IMR-90 (cell line): Measurements from ENCODE around the gene CELF5. TPM values are rescaled to one million over a fixed set of nuclear protein-coding genes. Genes with fewer than 3 reads are reported as not detected.

Experiments
- ATAC-seq: fragments of 200-7000 bp; cut with Tn5 transposase; 2 replicates; pipeline ENCODE4 v1.9.1; 2020; ENCODE audit warnings: low read depth, mild to moderate bottlenecking, moderate library complexity
- BruUV-seq: library from RNA; stranded (reverse); fragments of 400-500 nt; replicated peaks from 2 replicates; lab custom pipeline; 2021; lab: Mats Ljungman, UMichigan
- CTCF ChIA-PET: fragments of 300-600 bp; formaldehyde crosslinking; extraction: SDS; loops from one replicate; lab custom pipeline; 2021; ENCODE audit warnings: antibody characterized with exemption; lab: Yijun Ruan, JAX
- POLR2A ChIA-PET: fragments of 300-600 bp; sonication (Branson Sonifier 250); formaldehyde crosslinking; loops from one replicate; lab custom pipeline; 2022; ENCODE audit warnings: antibody characterized with exemption; ENCODE audit not compliant: unreplicated experiment; lab: Charles Lee
- DNase-seq: peaks from one replicate; pipeline ENCODE4 v3.0.0; 2013
- H2AFZ ChIP-seq: replicated peaks from 2 replicates; pipeline ENCODE3; 2013; ENCODE audit warnings: low read length, mild to moderate bottlenecking; ENCODE audit not compliant: poor library complexity
- H2AK5ac ChIP-seq: 2 replicates; pipeline ENCODE4 v1.6.1; 2013; ENCODE audit warnings: low read depth, low read length, inconsistent platforms
- H2AK9ac ChIP-seq: replicated peaks from 2 replicates; pipeline ENCODE3; 2013; ENCODE audit warnings: mild to moderate bottlenecking, low read depth, low read length, moderate library complexity; ENCODE audit not compliant: poor library complexity
- H2BK120ac ChIP-seq: 2 replicates; pipeline ENCODE4 v1.6.1; 2013; ENCODE audit warnings: low read depth, low read length, inconsistent platforms
- H2BK15ac ChIP-seq: 3 replicates; pipeline ENCODE4 v1.6.1; 2013; ENCODE audit warnings: low read depth, low read length, inconsistent platforms
- H2BK20ac ChIP-seq: 2 replicates; pipeline ENCODE4 v1.6.1; 2013; ENCODE audit warnings: low read depth, mild to moderate bottlenecking, inconsistent platforms, low read length, moderate library complexity
- H2BK5ac ChIP-seq: 2 replicates; pipeline ENCODE4 v1.6.1; 2013; ENCODE audit warnings: mild to moderate bottlenecking, low read depth, low read length, inconsistent platforms; ENCODE audit not compliant: poor library complexity, severe bottlenecking
- H3K14ac ChIP-seq: replicated peaks from 2 replicates; pipeline ENCODE4 v1.6.1; 2013; ENCODE audit warnings: low read depth, low read length, inconsistent platforms
- H3K18ac ChIP-seq: 2 replicates; pipeline ENCODE4 v1.6.1; 2013; ENCODE audit warnings: low read depth, low read length, control low read depth
- H3K23ac ChIP-seq: 2 replicates; pipeline ENCODE4 v1.6.1; 2013; ENCODE audit warnings: low read depth, low read length, inconsistent platforms
- H3K27ac ChIP-seq: 2 replicates; pipeline ENCODE4 v1.5.1; 2013; ENCODE audit warnings: mild to moderate bottlenecking, control low read depth, low read length; ENCODE audit not compliant: insufficient read depth
- H3K27me3 ChIP-seq: 2 replicates; pipeline ENCODE4 v1.6.1; 2013; ENCODE audit warnings: low read length; ENCODE audit not compliant: control insufficient read depth, insufficient read depth
- H3K36me3 ChIP-seq: 2 replicates; pipeline ENCODE4 v1.6.1; 2013; ENCODE audit warnings: low read length, mixed read lengths; ENCODE audit not compliant: control insufficient read depth, insufficient read depth
- H3K4ac ChIP-seq: 2 replicates; pipeline ENCODE4 v1.6.1; 2013; ENCODE audit warnings: low read depth, low read length, inconsistent platforms
- H3K4me1 ChIP-seq: 2 replicates; pipeline ENCODE4 v1.6.1; 2013; ENCODE audit warnings: low read length, mixed read lengths; ENCODE audit not compliant: control insufficient read depth, insufficient read depth
- H3K4me2 ChIP-seq: 2 replicates; pipeline ENCODE4 v1.6.1; 2013; ENCODE audit warnings: low read depth, mild to moderate bottlenecking, control low read depth, low read length, moderate library complexity
- H3K4me3 ChIP-seq: 2 replicates; pipeline ENCODE4 v1.5.1; 2013; ENCODE audit warnings: low read depth, mild to moderate bottlenecking, control low read depth, low read length, moderate library complexity; ENCODE audit not compliant: insufficient read depth
- H3K56ac ChIP-seq: 2 replicates; pipeline ENCODE4 v1.6.1; 2013; ENCODE audit warnings: low read length, inconsistent platforms; ENCODE audit not compliant: insufficient read depth; ENCODE audit errors: extremely low read depth
- H3K79me1 ChIP-seq, 2 experiments: 2 replicates each; pipeline ENCODE4 v1.6.1; 2013; ENCODE audit warnings: low read length in 2 of 2, inconsistent platforms in 1 of 2, low read depth in 1 of 2
- H3K9ac ChIP-seq: 2 replicates; pipeline ENCODE4 v1.6.1; 2013; ENCODE audit warnings: low read depth, low read length, control low read depth
- H3K9me1 ChIP-seq: 2 replicates; pipeline ENCODE4 v1.6.1; 2013; ENCODE audit warnings: low read length, inconsistent platforms; ENCODE audit not compliant: insufficient read depth
- H3K9me3 ChIP-seq: 2 replicates; pipeline ENCODE4 v1.6.1; 2013; ENCODE audit warnings: low read length; ENCODE audit not compliant: control insufficient read depth, insufficient read depth
- H4K20me1 ChIP-seq: 2 replicates; pipeline ENCODE4 v1.6.1; 2013; ENCODE audit warnings: low read length, inconsistent platforms; ENCODE audit not compliant: insufficient read depth
- H4K5ac ChIP-seq: 2 replicates; pipeline ENCODE4 v1.6.1; 2013; ENCODE audit warnings: mild to moderate bottlenecking, low read depth, low read length, control low read depth
- H4K8ac ChIP-seq, 2 experiments: 2 replicates each; pipeline ENCODE4 v1.6.1; 2013; ENCODE audit warnings: low read depth in 2 of 2, low read length in 2 of 2, control low read depth in 1 of 2, inconsistent platforms in 1 of 2
- H4K91ac ChIP-seq: 2 replicates; pipeline ENCODE4 v1.6.1; 2013; ENCODE audit warnings: low read depth, low read length, inconsistent platforms; ENCODE audit not compliant: insufficient read depth
- BHLHE40 ChIP-seq: fragments of 150-350 bp; IDR thresholded peaks from 2 replicates; pipeline ENCODE4 v1.6.1; 2016; ENCODE audit warnings: mild to moderate bottlenecking, low read depth, low read length
- CHD1 ChIP-seq: IDR thresholded peaks from 2 replicates; pipeline ENCODE4 v1.6.1; 2012; ENCODE audit warnings: low read depth, low read length, improper control_type of control experiment
- FOS ChIP-seq: fragments of 150-350 bp; IDR thresholded peaks from 2 replicates; pipeline ENCODE4 v1.6.1; 2016; ENCODE audit warnings: low read depth, low read length
- MAFK ChIP-seq: IDR thresholded peaks from 2 replicates; pipeline ENCODE4 v1.6.1; 2012; ENCODE audit warnings: low read depth, low read length, improper control_type of control experiment
- MAZ ChIP-seq: IDR thresholded peaks from 2 replicates; pipeline ENCODE4 v1.6.1; 2012; ENCODE audit warnings: low read depth, mild to moderate bottlenecking, low read length, improper control_type of control experiment, moderate library complexity, borderline replicate concordance
- MXI1 ChIP-seq: IDR thresholded peaks from 2 replicates; pipeline ENCODE4 v1.6.1; 2012; ENCODE audit warnings: low read depth, mild to moderate bottlenecking, low read length, moderate library complexity, borderline replicate concordance
- NFE2L2 ChIP-seq: fragments of 150-350 bp; IDR thresholded peaks from 2 replicates; pipeline ENCODE4 v1.6.1; 2016; ENCODE audit warnings: low read depth, mild to moderate bottlenecking, low read length
- POLR2A ChIP-seq: IDR thresholded peaks from 2 replicates; pipeline ENCODE4 v1.6.1; 2012; ENCODE audit warnings: mild to moderate bottlenecking, low read depth, low read length
- RAD21 ChIP-seq: IDR thresholded peaks from 2 replicates; pipeline ENCODE4 v1.6.1; 2012; ENCODE audit warnings: low read length, improper control_type of control experiment
- RFX5 ChIP-seq: IDR thresholded peaks from 2 replicates; pipeline ENCODE4 v1.8.0; 2012; ENCODE audit warnings: low read depth, mild to moderate bottlenecking, low read length, moderate library complexity
- SMC3 ChIP-seq: fragments of 150-350 bp; IDR thresholded peaks from 2 replicates; pipeline ENCODE4 v1.6.1; 2016; ENCODE audit warnings: low read depth, mild to moderate bottlenecking, antibody characterized with exemption, low read length, moderate library complexity
- WGBS, 2 experiments: methylation state at CpG; one replicate each; pipeline versions ENCODE4 v1.1.5 to v1.1.7; 2013; ENCODE audit warnings: missing lambda C conversion rate in 2 of 2; ENCODE audit not compliant: insufficient read length in 1 of 2; ENCODE audit errors: extremely low coverage in 2 of 2; 5-methylcytosine and 5-hydroxymethylcytosine counted together
- dilution Hi-C: fragments of 300-500 bp; cut with HindIII; formaldehyde crosslinking; loops from one replicate; pipeline ENCODE4 v1.14.3; 2018; ENCODE audit warnings: low sequenced_read_pairs; ENCODE audit not compliant: unreplicated experiment
- in situ Hi-C: fragments of 300-500 bp; cut with MboI; formaldehyde crosslinking; loops from 3 replicates; pipeline ENCODE4 v1.14.3; 2019; ENCODE audit warnings: low sequenced_read_pairs, inconsistent platforms, mixed read lengths
- intact Hi-C: fragments of 100-400 bp; cut with micrococcal nuclease; formaldehyde crosslinking; loops from 2 replicates; pipeline ENCODE4 v1.10.0; 2022
- polyA plus RNA-seq, 3 experiments: library from polyadenylated mRNA; depleted of rRNA; stranded (reverse); fragments of >200 nt; gene quantifications; 2 replicates each; pipeline ENCODE4 v1.2.3, GENCODE V29; 2012; ENCODE audit warnings: low replicate concordance in 1 of 3
- total RNA-seq: library from RNA; depleted of rRNA; stranded (reverse); fragments of >200 nt; gene quantifications from 2 replicates; pipeline ENCODE4 v1.2.3, GENCODE V29; 2012
- TF ChIP-seq, protein P1 (sequence below): conservative IDR thresholded peaks from 2 replicates; pipeline ENCODE4 v1.5.1; 2012; ENCODE audit warnings: mild to moderate bottlenecking, low read depth, low read length, improper control_type of control experiment
- TF ChIP-seq, protein P2 (sequence below): fragments of 150-350 bp; IDR thresholded peaks from 2 replicates; pipeline ENCODE4 v1.6.1; 2017; ENCODE audit warnings: mild to moderate bottlenecking, antibody characterized with exemption, low read length, low read depth
- TF ChIP-seq, protein P3 (sequence below): fragments of 150-350 bp; IDR thresholded peaks from 2 replicates; pipeline ENCODE4 v1.6.1; 2016; ENCODE audit warnings: low read depth, mild to moderate bottlenecking, low read length, moderate library complexity, borderline replicate concordance

The CELF5 gene
- total and polyA plus RNA-seq, 2 of the 4 experiments (the other 2 are of a cell fraction) = 0.02 TPM; not detected in 1

DNA sequence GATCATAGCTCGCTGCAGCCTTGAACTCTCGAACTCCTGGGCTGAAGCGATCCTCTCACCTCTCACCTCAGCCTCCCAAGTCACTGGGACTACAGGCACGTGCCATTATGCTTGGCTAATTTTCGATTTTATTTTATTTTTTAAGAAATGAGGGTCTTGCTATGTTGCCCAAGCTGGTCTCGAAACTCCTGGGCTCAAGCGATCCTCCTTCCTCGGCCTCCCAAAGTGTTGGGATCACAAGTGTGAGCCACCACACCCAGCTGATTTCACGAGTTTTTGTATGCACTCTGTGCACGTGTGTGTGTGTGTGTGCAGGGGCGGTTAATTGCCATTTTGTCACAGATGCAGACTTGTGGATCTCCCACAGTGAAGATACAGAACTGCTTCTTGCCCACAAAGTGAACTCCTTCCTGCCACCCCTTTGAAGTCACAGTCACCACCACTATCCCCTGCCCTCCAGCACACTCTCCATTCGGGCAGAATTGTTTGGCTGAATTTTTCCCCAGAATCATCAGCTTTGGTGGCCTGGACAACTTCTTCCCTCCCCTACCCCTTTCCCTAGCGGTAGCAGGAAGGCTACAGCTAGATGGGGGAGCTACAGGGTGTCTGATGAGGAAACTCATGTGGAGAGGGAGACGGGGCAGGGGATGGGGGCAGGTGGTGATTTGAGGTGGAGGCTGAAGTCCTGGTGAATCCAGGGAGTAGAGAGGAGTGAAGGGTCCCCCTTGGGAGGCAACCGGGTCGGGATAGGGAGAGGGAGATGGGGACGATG lies 59.6 kb downstream of the CELF5 start:
- Histone ChIP-seq H3K27ac (no peak overlapping the region), H2AK9ac (peak overlapping the region; percentile 23), H2BK5ac (no peak overlapping the region), H3K79me1 (no peaks in the 10 kb centered on the region), H2AFZ (peak overlapping the region; percentile 89), H3K9me3 (no peaks in the 10 kb centered on the region), H2BK20ac (no peak overlapping the region), H3K36me3 (no peaks in the 10 kb centered on the region), H2BK15ac (no peak overlapping the region), H3K9me1 (no peaks in the 10 kb centered on the region), H3K4me2 (peak overlapping the region; percentile 53), H3K23ac (peak overlapping the region; percentile 15; the same call in 1 of the 2 replicates), H3K27me3 (peaks cover 31% of the 10 kb centered on the region), H2BK120ac (no peak overlapping the region), H3K4ac (no peak overlapping the region), H3K4me1 (no peaks in the 10 kb centered on the region), H2AK5ac (no peak overlapping the region), H4K8ac (no peak overlapping the region), H4K5ac (no peak overlapping the region), H3K9ac (no peak overlapping the region), H3K14ac (no peak overlapping the region), H3K56ac (no peak overlapping the region), H3K18ac (no peak overlapping the region), H4K20me1 (no peaks in the 10 kb centered on the region; the same call in 1 of the 2 replicates), H4K91ac (no peak overlapping the region), H3K4me3 (no peak overlapping the region)
- in situ Hi-C loops = no loop called here
- BruUV-seq = no TSS peak
- DNase-seq (no peak), ATAC-seq (no peak)
- intact Hi-C loops = no loop called here
- no peak for TF ChIP-seq MAZ
- TF ChIP-seq, protein P1, sequence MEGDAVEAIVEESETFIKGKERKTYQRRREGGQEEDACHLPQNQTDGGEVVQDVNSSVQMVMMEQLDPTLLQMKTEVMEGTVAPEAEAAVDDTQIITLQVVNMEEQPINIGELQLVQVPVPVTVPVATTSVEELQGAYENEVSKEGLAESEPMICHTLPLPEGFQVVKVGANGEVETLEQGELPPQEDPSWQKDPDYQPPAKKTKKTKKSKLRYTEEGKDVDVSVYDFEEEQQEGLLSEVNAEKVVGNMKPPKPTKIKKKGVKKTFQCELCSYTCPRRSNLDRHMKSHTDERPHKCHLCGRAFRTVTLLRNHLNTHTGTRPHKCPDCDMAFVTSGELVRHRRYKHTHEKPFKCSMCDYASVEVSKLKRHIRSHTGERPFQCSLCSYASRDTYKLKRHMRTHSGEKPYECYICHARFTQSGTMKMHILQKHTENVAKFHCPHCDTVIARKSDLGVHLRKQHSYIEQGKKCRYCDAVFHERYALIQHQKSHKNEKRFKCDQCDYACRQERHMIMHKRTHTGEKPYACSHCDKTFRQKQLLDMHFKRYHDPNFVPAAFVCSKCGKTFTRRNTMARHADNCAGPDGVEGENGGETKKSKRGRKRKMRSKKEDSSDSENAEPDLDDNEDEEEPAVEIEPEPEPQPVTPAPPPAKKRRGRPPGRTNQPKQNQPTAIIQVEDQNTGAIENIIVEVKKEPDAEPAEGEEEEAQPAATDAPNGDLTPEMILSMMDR = no peak
- no peak for TF ChIP-seq POLR2A
- no peak for TF ChIP-seq NFE2L2
- TF ChIP-seq MAFK = no peak
- TF ChIP-seq RAD21 = no peak
- no peak for TF ChIP-seq BHLHE40
- TF ChIP-seq CHD1 = no peak
- TF ChIP-seq, protein P2, sequence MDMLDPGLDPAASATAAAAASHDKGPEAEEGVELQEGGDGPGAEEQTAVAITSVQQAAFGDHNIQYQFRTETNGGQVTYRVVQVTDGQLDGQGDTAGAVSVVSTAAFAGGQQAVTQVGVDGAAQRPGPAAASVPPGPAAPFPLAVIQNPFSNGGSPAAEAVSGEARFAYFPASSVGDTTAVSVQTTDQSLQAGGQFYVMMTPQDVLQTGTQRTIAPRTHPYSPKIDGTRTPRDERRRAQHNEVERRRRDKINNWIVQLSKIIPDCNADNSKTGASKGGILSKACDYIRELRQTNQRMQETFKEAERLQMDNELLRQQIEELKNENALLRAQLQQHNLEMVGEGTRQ = no peak
- TF ChIP-seq FOS = no peak
- TF ChIP-seq MXI1 = no peak
- TF ChIP-seq, protein P3, sequence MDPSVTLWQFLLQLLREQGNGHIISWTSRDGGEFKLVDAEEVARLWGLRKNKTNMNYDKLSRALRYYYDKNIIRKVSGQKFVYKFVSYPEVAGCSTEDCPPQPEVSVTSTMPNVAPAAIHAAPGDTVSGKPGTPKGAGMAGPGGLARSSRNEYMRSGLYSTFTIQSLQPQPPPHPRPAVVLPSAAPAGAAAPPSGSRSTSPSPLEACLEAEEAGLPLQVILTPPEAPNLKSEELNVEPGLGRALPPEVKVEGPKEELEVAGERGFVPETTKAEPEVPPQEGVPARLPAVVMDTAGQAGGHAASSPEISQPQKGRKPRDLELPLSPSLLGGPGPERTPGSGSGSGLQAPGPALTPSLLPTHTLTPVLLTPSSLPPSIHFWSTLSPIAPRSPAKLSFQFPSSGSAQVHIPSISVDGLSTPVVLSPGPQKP = no peak
- TF ChIP-seq SMC3 = no peak
- no peak for TF ChIP-seq RFX5
- POLR2A ChIA-PET = interaction anchor here (0.5 kb wide), 1 partner anchor 8 kb away, joined by 4 read pairs; no protein-coding TSS in a partner anchor
- CTCF ChIA-PET = no interaction called here
- dilution Hi-C loops = no loop called here
- WGBS, 2 experiments = 26% methylated on average over 3 of the region's 17 CpGs; no CpG with 5 or more reads in 1 of the 2 experiments
